Suprapubic skin (tissue), 4 donors: ENCODE measurements around the gene TUBG2. TPM values are rescaled to one million over a fixed set of nuclear protein-coding genes. Genes with fewer than 3 reads are reported as not detected.

Experiments used
- DNase-seq, 2 donors: peaks; one replicate each; pipeline ENCODE4 v3.0.0-alpha.2; 2019; ENCODE audit warnings: low spot score in 2 of 2
- H3K27ac ChIP-seq: fragments of 200-600 bp; sonication (generic); one replicate; pipeline ENCODE4 v1.5.1; 2019
- H3K27me3 ChIP-seq: fragments of 200-600 bp; sonication (generic); one replicate; pipeline ENCODE4 v1.5.1; 2019
- H3K36me3 ChIP-seq: fragments of 200-600 bp; sonication (generic); one replicate; pipeline ENCODE4 v1.5.1; 2019
- H3K4me1 ChIP-seq: fragments of 200-600 bp; sonication (generic); one replicate; pipeline ENCODE4 v1.5.1; 2019
- H3K4me3 ChIP-seq: fragments of 200-600 bp; sonication (generic); one replicate; pipeline ENCODE4 v1.5.1; 2019; ENCODE audit warnings: mild to moderate bottlenecking
- H3K9me3 ChIP-seq: fragments of 200-600 bp; sonication (generic); one replicate; pipeline ENCODE4 v1.5.1; 2019
- CTCF ChIP-seq, 2 donors: fragments of 200-600 bp in 1 of 2; fragments of 450-650 bp in 1 of 2; sonication (generic) in 1 of 2; IDR thresholded peaks; one replicate each; pipeline ENCODE4 v1.5.1; 2016 to 2019; ENCODE audit warnings: antibody characterized with exemption in 2 of 2, mild to moderate bottlenecking in 1 of 2, moderate library complexity in 1 of 2
- EP300 ChIP-seq: sonication (generic); formaldehyde crosslinking; IDR thresholded peaks from one replicate; pipeline ENCODE4 v1.6.1; 2017; ENCODE audit warnings: antibody characterized with exemption
- POLR2A ChIP-seq, 2 donors: fragments of 450-650 bp; IDR thresholded peaks; one replicate each; pipeline ENCODE4 v1.6.1; 2017; ENCODE audit warnings: antibody characterized with exemption in 2 of 2, mild to moderate bottlenecking in 2 of 2, moderate library complexity in 2 of 2
- POLR2AphosphoS5 ChIP-seq, 3 donors: sonication (generic); formaldehyde crosslinking; IDR thresholded peaks; one replicate each; pipeline ENCODE4 v1.6.1; 2017; ENCODE audit warnings: antibody characterized with exemption in 3 of 3
- WGBS: methylation state at CpG from one replicate; pipeline ENCODE4 v1.1.5; 2018; 5-methylcytosine and 5-hydroxymethylcytosine counted together
- total RNA-seq, 4 donors: library from RNA; depleted of rRNA; stranded (reverse); fragments of >200 nt; gene quantifications; one replicate each; pipeline ENCODE4 v1.1.0, GENCODE V29; 2016

Gene TUBG2
- total RNA-seq, 4 donors from 2014 or later = 10.9 to 32.3 (median 12.7) TPM

- Histone ChIP-seq H3K4me1 (no peaks in the 10 kb centered on the region), H3K36me3 (peaks cover 41% of the 10 kb centered on the region), H3K9me3 (no peaks in the 10 kb centered on the region), H3K27ac (no peak overlapping the region), H3K27me3 (no peaks in the 10 kb centered on the region), H3K4me3 (no peak overlapping the region)
- no peak for DNase-seq
- 92% methylated on average over 20 of the region's 20 CpGs for WGBS
- no peak for TF ChIP-seq POLR2AphosphoS5 (IDR thresholded peaks at IDR 0.05)
- no peak for TF ChIP-seq POLR2A (IDR thresholded peaks at IDR 0.05)
- no peak for TF ChIP-seq EP300
- no peak for TF ChIP-seq CTCF (IDR thresholded peaks at IDR 0.05)
Measured at GRCh38 chr17:42695500-42695899, 36.4 kb downstream of the TUBG2 start.

DNA sequence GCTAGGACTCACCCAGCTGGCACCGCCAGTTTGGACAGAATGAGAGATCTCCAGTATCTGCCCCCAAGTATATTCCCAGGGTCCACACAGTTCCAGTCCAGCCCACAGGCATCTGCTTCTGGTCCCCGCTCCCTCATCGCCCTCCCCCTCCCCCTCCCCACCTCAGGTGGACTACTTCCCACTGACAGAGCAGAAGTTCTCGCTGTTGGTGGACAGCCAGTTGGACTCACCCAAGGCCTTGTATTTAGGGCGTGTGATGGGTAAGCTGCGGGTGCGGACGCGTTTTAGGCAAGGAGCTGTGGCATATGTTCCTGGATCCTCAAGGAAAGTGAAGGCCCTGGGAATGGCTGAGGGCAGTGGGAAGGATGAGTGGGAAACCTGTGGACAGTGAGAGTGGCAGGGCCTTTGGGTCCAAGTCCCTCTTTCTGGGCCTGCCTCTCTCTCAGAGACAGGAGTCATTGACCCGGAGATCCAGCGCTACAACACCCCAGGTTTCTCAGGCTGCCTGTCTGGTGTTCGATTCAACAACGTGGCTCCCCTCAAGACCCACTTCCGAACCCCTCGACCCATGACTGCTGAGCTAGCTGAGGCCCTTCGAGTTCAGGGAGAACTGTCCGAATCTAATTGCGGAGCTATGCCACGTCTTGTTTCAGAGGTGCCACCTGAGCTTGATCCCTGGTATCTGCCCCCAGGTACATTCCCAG lies 38.2 kb downstream of the TUBG2 start:
- H3K9me3 ChIP-seq = no peaks in the 10 kb centered on the region
- DNase-seq = peak in 1 of 2 donors; percentile 45
- peaks cover 56% of the 10 kb centered on the region for H3K36me3 ChIP-seq
- H3K4me3 ChIP-seq = no peak overlapping the region
- TF ChIP-seq POLR2AphosphoS5 (IDR thresholded peaks at IDR 0.05) (no peak), POLR2A (IDR thresholded peaks at IDR 0.05) (no peak), CTCF (IDR thresholded peaks at IDR 0.05) (no peak), EP300 (no peak)
- H3K4me1 ChIP-seq = no peaks in the 10 kb centered on the region
- no peak overlapping the region for H3K27ac ChIP-seq
- H3K27me3 ChIP-seq = no peaks in the 10 kb centered on the region
- 87% methylated on average over 18 of the region's 19 CpGs for WGBS

DNA sequence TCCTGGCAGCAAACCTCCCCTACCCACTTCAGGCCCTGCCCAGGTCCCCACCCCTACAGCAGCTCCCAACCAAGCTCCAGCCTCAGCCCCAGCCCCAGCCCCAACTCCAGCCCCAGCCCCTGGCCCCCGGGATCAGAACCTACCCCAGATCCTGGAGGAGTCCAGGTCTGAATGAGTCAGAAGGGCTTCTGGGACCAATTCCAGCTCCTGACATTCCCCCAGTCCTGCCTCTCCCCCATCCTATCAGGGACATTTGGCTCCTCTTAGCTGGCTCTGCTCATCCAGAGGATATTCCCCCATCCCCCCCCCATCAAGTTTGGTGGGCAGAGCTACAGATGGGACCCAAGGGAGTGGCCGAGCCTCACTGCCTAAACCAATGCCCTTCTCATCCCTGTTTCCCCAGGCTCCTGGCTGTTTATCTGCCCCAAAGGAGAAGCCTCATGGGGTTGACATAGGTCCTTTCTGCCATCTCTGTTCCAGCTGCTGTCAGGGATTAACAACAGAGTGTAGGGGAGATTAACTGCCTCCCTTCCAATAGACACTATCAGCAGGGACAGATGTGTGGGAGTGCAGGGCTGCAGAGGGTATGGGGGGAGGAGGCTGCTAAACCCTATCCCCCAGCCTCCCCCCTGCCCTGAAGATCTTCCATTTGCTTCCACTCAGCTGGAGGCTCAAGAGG lies 39.8 kb downstream of the TUBG2 start:
- H3K36me3 ChIP-seq = peaks cover 67% of the 10 kb centered on the region
- no peaks in the 10 kb centered on the region for H3K27me3 ChIP-seq
- no peaks in the 10 kb centered on the region for H3K9me3 ChIP-seq
- WGBS = 30% methylated on average over 1 of the region's 2 CpGs
- DNase-seq = peak in 1 of 2 donors; percentile 56
- no peak for TF ChIP-seq EP300
- no peak for TF ChIP-seq CTCF (IDR thresholded peaks at IDR 0.05)
- no peak for TF ChIP-seq POLR2A (IDR thresholded peaks at IDR 0.05)
- no peak for TF ChIP-seq POLR2AphosphoS5 (IDR thresholded peaks at IDR 0.05)
- no peak overlapping the region for H3K27ac ChIP-seq
- H3K4me3 ChIP-seq = no peak overlapping the region
- H3K4me1 ChIP-seq = no peaks in the 10 kb centered on the region

GRCh38 chr17:42699415-42699740 lies 40.3 kb downstream of the TUBG2 start:
- WGBS = 83% methylated on average over 4 of the region's 4 CpGs
- Histone ChIP-seq H3K27ac (no peak overlapping the region), H3K4me3 (no peak overlapping the region), H3K9me3 (no peaks in the 10 kb centered on the region), H3K4me1 (no peaks in the 10 kb centered on the region), H3K36me3 (peaks cover 69% of the 10 kb centered on the region), H3K27me3 (no peaks in the 10 kb centered on the region)
- no peak for TF ChIP-seq CTCF (IDR thresholded peaks at IDR 0.05)
- DNase-seq = no peak

GRCh38 chr17:42700586-42701289 lies 41.7 kb downstream of the TUBG2 start:
- H3K27ac ChIP-seq = no peak overlapping the region
- TF ChIP-seq POLR2A (IDR thresholded peaks at IDR 0.05) (no peak), POLR2AphosphoS5 (IDR thresholded peaks at IDR 0.05) (no peak), CTCF (IDR thresholded peaks at IDR 0.05) (no peak), EP300 (no peak)

More at GRCh38 chr17:42700586-42701289, 41.7 kb downstream of the TUBG2 start:
- WGBS = 79% methylated on average over 10 of the region's 10 CpGs
- H3K36me3 ChIP-seq = peaks cover 69% of the 10 kb centered on the region
- DNase-seq = peak in 1 of 2 donors; percentile 50
- no peak overlapping the region for H3K4me3 ChIP-seq
- no peaks in the 10 kb centered on the region for H3K9me3 ChIP-seq
- H3K27me3 ChIP-seq = no peaks in the 10 kb centered on the region
- no peaks in the 10 kb centered on the region for H3K4me1 ChIP-seq
